MM.1S (cell line): Measurements from ENCODE around the gene BRF1.

ENCODE experiments used
- DNase-seq: peaks from one replicate; pipeline ENCODE4 v3.0.0-alpha.2; 2015
- H2AFZ ChIP-seq: fragments of 300-600 bp; sonication (generic); 2 replicates; pipeline ENCODE4 v1.6.0; 2016; ENCODE audit warnings: antibody characterized with exemption, low read length
- H3F3A ChIP-seq: fragments of 300-600 bp; sonication (generic); 2 replicates; pipeline ENCODE4 v1.6.1; 2016; ENCODE audit warnings: mild to moderate bottlenecking, antibody characterized with exemption, low read length, moderate library complexity, mixed read lengths; ENCODE audit not compliant: insufficient read depth
- H3K27ac ChIP-seq: fragments of 300-600 bp; sonication (generic); 2 replicates; pipeline ENCODE4 v1.5.1; 2016; ENCODE audit warnings: mild to moderate bottlenecking, low read length
- H3K27me3 ChIP-seq: fragments of 300-600 bp; sonication (generic); replicated peaks from 2 replicates; pipeline ENCODE4 v1.6.0; 2016; ENCODE audit warnings: low read length; ENCODE audit not compliant: insufficient read depth
- H3K36me3 ChIP-seq: fragments of 300-600 bp; sonication (generic); replicated peaks from 2 replicates; pipeline ENCODE4 v1.6.1; 2016; ENCODE audit warnings: mild to moderate bottlenecking, low read length, mixed read lengths; ENCODE audit not compliant: insufficient read depth
- H3K4me1 ChIP-seq: fragments of 300-600 bp; sonication (generic); 2 replicates; pipeline ENCODE4 v1.6.1; 2016; ENCODE audit warnings: low read length, mixed read lengths
- H3K4me2 ChIP-seq: fragments of 300-600 bp; sonication (generic); 2 replicates; pipeline ENCODE4 v1.6.0; 2016; ENCODE audit warnings: low read depth, low read length
- H3K4me3 ChIP-seq: fragments of 300-600 bp; sonication (generic); 2 replicates; pipeline ENCODE4 v1.5.1; 2016; ENCODE audit warnings: low read length, mixed read lengths
- H3K79me2 ChIP-seq: fragments of 300-600 bp; sonication (generic); 2 replicates; pipeline ENCODE4 v1.6.1; 2016; ENCODE audit warnings: mixed run types, low read length, mixed read lengths
- H3K9ac ChIP-seq: fragments of 300-600 bp; sonication (generic); 2 replicates; pipeline ENCODE4 v1.6.1; 2016; ENCODE audit warnings: low read length, mixed read lengths
- H3K9me2 ChIP-seq: fragments of 300-600 bp; sonication (generic); replicated peaks from 2 replicates; pipeline ENCODE4 v1.6.1; 2016; ENCODE audit warnings: mild to moderate bottlenecking, low read length, mixed read lengths; ENCODE audit not compliant: insufficient read depth
- H3K9me3 ChIP-seq: fragments of 300-600 bp; sonication (generic); replicated peaks from 2 replicates; pipeline ENCODE4 v1.6.1; 2016; ENCODE audit warnings: mild to moderate bottlenecking, low read length, mixed read lengths; ENCODE audit not compliant: insufficient read depth
- H4K20me1 ChIP-seq: fragments of 300-600 bp; sonication (generic); 2 replicates; pipeline ENCODE4 v1.6.1; 2016; ENCODE audit warnings: mild to moderate bottlenecking, low read length, moderate library complexity, mixed read lengths; ENCODE audit not compliant: insufficient read depth
- EZH2 ChIP-seq: fragments of 300-600 bp; sonication (generic); optimal IDR thresholded peaks from 2 replicates; pipeline ENCODE3; 2017; ENCODE audit warnings: low read depth, mild to moderate bottlenecking, antibody characterized with exemption, low read length, mixed read lengths
- EZH2phosphoT487 ChIP-seq: fragments of 300-600 bp; sonication (generic); IDR thresholded peaks from 2 replicates; pipeline ENCODE4 v1.6.1; 2018; ENCODE audit warnings: antibody characterized with exemption, low read length
- TF ChIP-seq, protein P1 (sequence below): fragments of 300-600 bp; sonication (generic); IDR thresholded peaks from 2 replicates; pipeline ENCODE4 v1.5.1; 2016; ENCODE audit warnings: antibody characterized with exemption, low read length, mixed read lengths

BRF1 gene

DNA sequence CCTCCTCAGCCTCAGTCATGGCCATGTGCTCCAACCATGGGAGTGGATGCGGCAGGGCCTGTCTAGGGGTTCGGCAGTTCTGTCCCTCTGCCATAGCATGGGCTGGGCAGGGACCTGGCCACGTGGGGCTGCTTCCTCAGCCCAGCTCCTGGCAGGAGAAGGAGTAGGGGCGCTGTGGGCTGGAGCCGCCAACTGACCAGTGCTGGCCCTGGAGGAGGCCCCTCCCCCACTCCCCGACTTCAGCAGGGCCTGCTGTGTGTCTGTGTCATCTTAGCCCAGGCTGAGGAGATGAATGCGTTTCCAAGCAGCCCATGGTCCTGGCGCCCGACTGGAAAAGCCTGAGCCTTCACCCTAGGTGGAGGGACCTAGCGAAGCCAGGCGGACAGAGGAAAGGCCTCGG is 11.0 kb upstream of the BRF1 start:
- H3K4me3 ChIP-seq = no peak overlapping the region
- no peaks in the 10 kb centered on the region for H3K36me3 ChIP-seq
- no peak overlapping the region for H3K4me2 ChIP-seq
- DNase-seq = no peak
- no peak overlapping the region for H2AFZ ChIP-seq
- no peaks in the 10 kb centered on the region for H3K4me1 ChIP-seq
- no peaks in the 10 kb centered on the region for H4K20me1 ChIP-seq
- no peak overlapping the region for H3K9ac ChIP-seq
- peaks cover 12% of the 10 kb centered on the region; the same call in 1 of the 2 replicates for H3K79me2 ChIP-seq
- no peak overlapping the region for H3K27ac ChIP-seq
- no peaks in the 10 kb centered on the region for H3K27me3 ChIP-seq
- H3K9me3 ChIP-seq = no peaks in the 10 kb centered on the region
- H3K9me2 ChIP-seq = no peaks in the 10 kb centered on the region
- H3F3A ChIP-seq = no peaks in the 10 kb centered on the region
- TF ChIP-seq, protein P1, sequence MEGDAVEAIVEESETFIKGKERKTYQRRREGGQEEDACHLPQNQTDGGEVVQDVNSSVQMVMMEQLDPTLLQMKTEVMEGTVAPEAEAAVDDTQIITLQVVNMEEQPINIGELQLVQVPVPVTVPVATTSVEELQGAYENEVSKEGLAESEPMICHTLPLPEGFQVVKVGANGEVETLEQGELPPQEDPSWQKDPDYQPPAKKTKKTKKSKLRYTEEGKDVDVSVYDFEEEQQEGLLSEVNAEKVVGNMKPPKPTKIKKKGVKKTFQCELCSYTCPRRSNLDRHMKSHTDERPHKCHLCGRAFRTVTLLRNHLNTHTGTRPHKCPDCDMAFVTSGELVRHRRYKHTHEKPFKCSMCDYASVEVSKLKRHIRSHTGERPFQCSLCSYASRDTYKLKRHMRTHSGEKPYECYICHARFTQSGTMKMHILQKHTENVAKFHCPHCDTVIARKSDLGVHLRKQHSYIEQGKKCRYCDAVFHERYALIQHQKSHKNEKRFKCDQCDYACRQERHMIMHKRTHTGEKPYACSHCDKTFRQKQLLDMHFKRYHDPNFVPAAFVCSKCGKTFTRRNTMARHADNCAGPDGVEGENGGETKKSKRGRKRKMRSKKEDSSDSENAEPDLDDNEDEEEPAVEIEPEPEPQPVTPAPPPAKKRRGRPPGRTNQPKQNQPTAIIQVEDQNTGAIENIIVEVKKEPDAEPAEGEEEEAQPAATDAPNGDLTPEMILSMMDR = no peak
- TF ChIP-seq EZH2 = no peak
- no peak for TF ChIP-seq EZH2phosphoT487

DNA sequence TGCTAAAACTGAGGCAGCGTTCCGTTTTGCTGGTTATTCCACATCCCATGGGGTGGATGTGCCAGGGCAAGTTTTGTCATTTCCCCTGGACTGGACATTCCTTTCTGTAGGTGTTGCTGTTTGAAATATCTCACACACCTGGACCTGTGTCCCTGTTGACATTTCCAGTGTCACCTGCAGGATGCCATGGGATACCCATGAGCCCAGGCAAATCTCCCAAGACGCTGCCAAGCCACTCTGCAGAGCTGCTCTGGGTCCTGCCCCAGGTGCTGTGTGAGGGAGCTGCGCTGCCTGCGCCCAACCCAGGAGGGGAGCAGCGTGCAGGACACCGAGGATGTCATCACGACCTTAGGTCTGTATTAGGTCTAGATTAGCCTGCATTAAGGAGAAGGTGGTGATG is 8.6 kb upstream of the BRF1 start:
- H3F3A ChIP-seq = no peaks in the 10 kb centered on the region
- H3K9ac ChIP-seq = no peak overlapping the region
- no peak overlapping the region for H3K4me3 ChIP-seq
- no peak overlapping the region for H2AFZ ChIP-seq
- H3K9me2 ChIP-seq = no peaks in the 10 kb centered on the region
- DNase-seq = no peak
- no peaks in the 10 kb centered on the region for H3K36me3 ChIP-seq
- no peaks in the 10 kb centered on the region for H3K9me3 ChIP-seq
- no peaks in the 10 kb centered on the region for H3K4me1 ChIP-seq
- no peak overlapping the region for H3K4me2 ChIP-seq
- no peak overlapping the region for H3K27ac ChIP-seq
- TF ChIP-seq, protein P1 = no peak
- no peak for TF ChIP-seq EZH2phosphoT487
- no peak for TF ChIP-seq EZH2
- H4K20me1 ChIP-seq = no peaks in the 10 kb centered on the region
- no peaks in the 10 kb centered on the region for H3K79me2 ChIP-seq
- H3K27me3 ChIP-seq = no peaks in the 10 kb centered on the region

DNA sequence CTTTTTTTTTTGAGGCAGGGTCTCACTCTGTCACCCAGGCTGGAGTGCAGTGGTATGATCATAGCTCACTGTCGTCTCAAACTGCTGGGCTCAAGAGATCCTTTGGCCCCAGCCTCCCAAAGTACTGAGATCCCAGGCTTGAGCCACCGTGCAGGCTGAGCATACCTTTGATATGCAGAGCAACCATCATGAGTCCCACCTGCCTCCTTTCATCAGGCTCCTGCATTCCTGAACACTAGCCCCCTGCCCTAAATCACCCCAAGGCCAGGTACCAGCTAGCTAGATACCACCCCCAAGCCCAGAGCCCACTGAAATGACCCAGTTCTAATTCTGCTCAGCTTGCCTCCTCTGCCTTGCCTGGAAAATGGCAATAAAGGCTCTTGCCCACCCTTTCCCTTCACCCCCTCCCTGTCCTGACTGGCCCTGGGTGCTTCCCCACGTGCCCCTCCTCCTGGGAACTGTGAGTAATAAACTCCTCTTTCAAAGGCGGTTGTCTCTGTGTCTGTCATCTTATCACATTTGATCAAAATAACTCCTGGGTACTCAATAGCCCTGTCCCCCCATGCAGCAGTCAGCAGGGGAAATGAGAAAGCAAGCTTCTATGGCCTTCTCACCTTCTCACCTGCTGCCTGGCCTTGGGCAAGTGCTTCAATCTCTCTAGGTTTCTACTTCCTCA is 6.4 kb upstream of the BRF1 start:
- Histone ChIP-seq H3K4me2 (no peak overlapping the region), H3K79me2 (no peaks in the 10 kb centered on the region), H2AFZ (no peak overlapping the region)

More for the DNA sequence above, 6.4 kb upstream of the BRF1 start:
- Histone ChIP-seq H3F3A (no peaks in the 10 kb centered on the region), H3K27me3 (no peaks in the 10 kb centered on the region), H3K9ac (no peak overlapping the region), H4K20me1 (no peaks in the 10 kb centered on the region), H3K9me2 (no peaks in the 10 kb centered on the region), H3K9me3 (no peaks in the 10 kb centered on the region), H3K4me3 (no peak overlapping the region), H3K36me3 (no peaks in the 10 kb centered on the region), H3K4me1 (no peaks in the 10 kb centered on the region), H3K27ac (no peak overlapping the region)
- no peak for DNase-seq
- TF ChIP-seq EZH2phosphoT487 = no peak
- no peak for TF ChIP-seq EZH2
- TF ChIP-seq, protein P1 = no peak
